BJ (cell line): ENCODE results near the gene PCCB. TPM values are rescaled to one million over a fixed set of nuclear protein-coding genes. Genes with fewer than 3 reads are reported as not detected.
"Not testable (repeated sequence)": the region's sequence is repeated elsewhere in the genome, so short reads cannot be mapped to it uniquely, and the experiment has no call there.

Experiments
- CTCF ChIA-PET: fragments of 350-600 bp; formaldehyde crosslinking; extraction: SDS; loops from one replicate; lab custom pipeline; 2021; ENCODE audit warnings: antibody characterized with exemption, inconsistent platforms; lab: Yijun Ruan, JAX
- POLR2A ChIA-PET: fragments of 300-600 bp; sonication (Branson Sonifier 250); formaldehyde crosslinking; extraction: SDS; loops from one replicate; lab custom pipeline; 2021; ENCODE audit warnings: antibody characterized with exemption; lab: Charles Lee
- DNase-seq: peaks from one replicate; pipeline ENCODE4 v3.0.0-alpha.2; 2011; ENCODE audit warnings: low read depth
- H3K27me3 ChIP-seq: 2 replicates; pipeline ENCODE4 v1.6.0; 2011; ENCODE audit warnings: low read length; ENCODE audit not compliant: control insufficient read depth, insufficient read depth
- H3K36me3 ChIP-seq: 2 replicates; pipeline ENCODE4 v1.5.1; 2011; ENCODE audit warnings: low read length; ENCODE audit not compliant: control insufficient read depth, insufficient read depth
- H3K4me3 ChIP-seq: 2 replicates; pipeline ENCODE4 v1.5.1; 2011; ENCODE audit warnings: low read depth, mild to moderate bottlenecking, control low read depth, low read length
- CTCF ChIP-seq: IDR thresholded peaks from 2 replicates; pipeline ENCODE4 v1.5.1; 2011; ENCODE audit warnings: low read depth, mild to moderate bottlenecking, control low read depth, inconsistent platforms, low read length, moderate library complexity; ENCODE audit not compliant: insufficient read depth
- polyA plus RNA-seq: library from polyadenylated mRNA; depleted of rRNA; stranded (reverse); fragments of >200 nt; gene quantifications from 2 replicates; pipeline ENCODE4 v1.2.3, GENCODE V29; 2011

PCCB gene
- polyA plus RNA-seq, 1 experiment, result 65.0 TPM

- POLR2A ChIA-PET, result no interaction called here
Observed at GRCh38 chr3:136329593-136329992, 79.5 kb downstream of the PCCB start.

GRCh38 chr3:136330900-136331299 lies 80.8 kb downstream of the PCCB start:
- ChIA-PET POLR2A (interaction anchor here (0.5 to 0.6 kb wide), 2 partner anchors 14 to 76 kb away, joined by 5 to 6 read pairs; no protein-coding TSS in a partner anchor), CTCF (interaction anchor here (1.4 to 1.6 kb wide), 3 partner anchors 10 to 288 kb away, joined by 3 to 6 read pairs (median 3); no protein-coding TSS in a partner anchor)
- DNase-seq, result no peak
- Histone ChIP-seq H3K4me3 (no peak overlapping the region), H3K27me3 (no peaks in the 10 kb centered on the region), H3K36me3 (peaks cover 6% of the 10 kb centered on the region)
- no peak for TF ChIP-seq CTCF

More at GRCh38 chr3:136329593-136329992, 79.5 kb downstream of the PCCB start:
- no peak overlapping the region for H3K4me3 ChIP-seq
- CTCF ChIA-PET, result no interaction called here
- H3K36me3 ChIP-seq, result peaks cover 6% of the 10 kb centered on the region
- no peak for DNase-seq
- no peaks in the 10 kb centered on the region for H3K27me3 ChIP-seq
- TF ChIP-seq CTCF, result no peak

- ChIA-PET CTCF (interaction anchor here (1.4 to 2.2 kb wide), 4 partner anchors 9 to 39 kb away, joined by 3 to 6 read pairs (median 4); no protein-coding TSS in a partner anchor), POLR2A (no interaction called here)
- Histone ChIP-seq H3K27me3 (no peaks in the 10 kb centered on the region), H3K36me3 (peaks cover 2% of the 10 kb centered on the region), H3K4me3 (no peak overlapping the region)
- TF ChIP-seq CTCF, result no peak
- DNase-seq, result no peak
Observed at GRCh38 chr3:136332302-136332701, 82.2 kb downstream of the PCCB start.

- ChIA-PET POLR2A (no interaction called here), CTCF (interaction anchor here (1.6 to 2.2 kb wide), 3 partner anchors 18 to 40 kb away, joined by 3 to 5 read pairs (median 3); no protein-coding TSS in a partner anchor)
- TF ChIP-seq CTCF, result no peak
- no peaks in the 10 kb centered on the region for H3K27me3 ChIP-seq
- no peak overlapping the region for H3K4me3 ChIP-seq
- no peaks in the 10 kb centered on the region; the same call in none of the 2 replicates for H3K36me3 ChIP-seq
- peak; percentile 64 for DNase-seq
Observed at GRCh38 chr3:136332776-136333175, 82.6 kb downstream of the PCCB start.

- no peak for TF ChIP-seq CTCF
- no peak for DNase-seq
- Histone ChIP-seq H3K36me3 (no peaks in the 10 kb centered on the region; the same call in 1 of the 2 replicates), H3K4me3 (no peak overlapping the region), H3K27me3 (no peaks in the 10 kb centered on the region)
- ChIA-PET CTCF (interaction anchor here (1.3 to 2.2 kb wide), 2 partner anchors 17 to 418 kb away, joined by 3 to 5 read pairs; partner anchors contain the start of gene STAG1), POLR2A (interaction anchor here (0.6 kb wide), 1 partner anchor 215 kb away, joined by 3 read pairs; no protein-coding TSS in a partner anchor)
Observed at GRCh38 chr3:136334209-136334608, 84.1 kb downstream of the PCCB start.

GRCh38 chr3:136334726-136335125 lies 84.6 kb downstream of the PCCB start:
- H3K4me3 ChIP-seq, H3K36me3 ChIP-seq, H3K27me3 ChIP-seq, DNase-seq, POLR2A ChIA-PET: not testable (repeated sequence)
- CTCF ChIA-PET, result interaction anchor here (1.3 kb wide), 1 partner anchor 417 kb away, joined by 3 read pairs; the partner anchor contains the start of gene STAG1
